PC-9 (cell line): ENCODE measurements around the gene MBOAT7.

Source experiments
- EZH2 ChIP-seq: fragments of 200-600 bp; sonication (generic); IDR thresholded peaks from 2 replicates; pipeline ENCODE4 v1.8.0; 2017; ENCODE audit warnings: antibody characterized with exemption, low read depth
- TF ChIP-seq, protein P1 (sequence below): fragments of 200-600 bp; sonication (generic); conservative IDR thresholded peaks from 2 replicates; pipeline ENCODE4 v1.6.1; 2017; ENCODE audit warnings: mixed run types, antibody characterized with exemption, mild to moderate bottlenecking, moderate library complexity

GRCh38 chr19:54160854-54161253 is 28.5 kb downstream of the MBOAT7 start:
- TF ChIP-seq, protein P1, sequence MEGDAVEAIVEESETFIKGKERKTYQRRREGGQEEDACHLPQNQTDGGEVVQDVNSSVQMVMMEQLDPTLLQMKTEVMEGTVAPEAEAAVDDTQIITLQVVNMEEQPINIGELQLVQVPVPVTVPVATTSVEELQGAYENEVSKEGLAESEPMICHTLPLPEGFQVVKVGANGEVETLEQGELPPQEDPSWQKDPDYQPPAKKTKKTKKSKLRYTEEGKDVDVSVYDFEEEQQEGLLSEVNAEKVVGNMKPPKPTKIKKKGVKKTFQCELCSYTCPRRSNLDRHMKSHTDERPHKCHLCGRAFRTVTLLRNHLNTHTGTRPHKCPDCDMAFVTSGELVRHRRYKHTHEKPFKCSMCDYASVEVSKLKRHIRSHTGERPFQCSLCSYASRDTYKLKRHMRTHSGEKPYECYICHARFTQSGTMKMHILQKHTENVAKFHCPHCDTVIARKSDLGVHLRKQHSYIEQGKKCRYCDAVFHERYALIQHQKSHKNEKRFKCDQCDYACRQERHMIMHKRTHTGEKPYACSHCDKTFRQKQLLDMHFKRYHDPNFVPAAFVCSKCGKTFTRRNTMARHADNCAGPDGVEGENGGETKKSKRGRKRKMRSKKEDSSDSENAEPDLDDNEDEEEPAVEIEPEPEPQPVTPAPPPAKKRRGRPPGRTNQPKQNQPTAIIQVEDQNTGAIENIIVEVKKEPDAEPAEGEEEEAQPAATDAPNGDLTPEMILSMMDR, result no peak
- TF ChIP-seq EZH2, result no peak
